ENCODE measurements around the gene CHRNB1.
A peak's percentile ranks its signal among the peaks of the same experiment; 100 is the strongest.

CHRNB1 gene

DNA sequence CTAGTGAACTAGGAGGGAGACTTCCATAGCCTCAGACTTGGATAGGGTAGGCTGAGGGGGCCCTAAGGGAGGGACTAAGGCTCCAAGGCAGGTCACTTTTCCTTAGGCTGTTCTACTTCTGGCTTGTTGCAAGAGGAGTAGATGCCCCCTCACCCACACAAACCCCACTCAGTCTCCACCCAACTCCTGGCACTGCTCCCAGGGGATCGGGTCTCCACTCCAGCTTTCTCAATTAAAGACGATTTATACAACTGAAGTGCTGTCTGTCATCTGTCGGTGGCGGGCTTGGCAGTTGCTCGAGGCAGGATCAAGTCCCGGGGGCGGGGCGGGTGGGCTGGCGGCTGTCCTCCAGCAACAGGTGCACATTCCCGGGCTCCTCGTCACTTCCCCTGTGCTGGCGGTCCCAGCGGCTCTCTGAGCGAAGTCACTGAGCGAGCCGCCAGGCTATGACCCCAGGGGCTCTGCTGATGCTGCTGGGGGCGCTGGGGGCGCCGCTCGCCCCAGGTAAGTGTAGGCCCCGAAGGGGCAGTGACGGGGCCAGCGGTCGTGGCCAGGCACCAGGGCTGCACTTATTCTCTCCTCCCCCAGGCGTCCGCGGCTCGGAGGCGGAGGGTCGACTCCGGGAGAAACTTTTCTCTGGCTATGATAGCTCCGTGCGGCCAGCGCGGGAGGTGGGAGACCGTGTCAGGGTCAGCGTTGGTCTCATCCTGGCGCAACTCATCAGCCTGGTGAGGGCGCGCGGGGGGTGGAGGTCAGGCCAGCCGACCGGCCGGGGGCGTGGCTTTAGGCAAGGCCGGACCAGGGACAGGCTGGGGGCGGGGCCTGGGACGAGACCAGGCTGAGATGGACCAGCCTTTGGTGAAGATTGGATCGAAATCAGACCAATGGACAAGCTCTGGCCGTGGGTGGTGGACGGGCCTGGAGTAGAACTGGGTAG, at the start of gene CHRNB1 (continued):
- TF ChIP-seq, protein P1, sequence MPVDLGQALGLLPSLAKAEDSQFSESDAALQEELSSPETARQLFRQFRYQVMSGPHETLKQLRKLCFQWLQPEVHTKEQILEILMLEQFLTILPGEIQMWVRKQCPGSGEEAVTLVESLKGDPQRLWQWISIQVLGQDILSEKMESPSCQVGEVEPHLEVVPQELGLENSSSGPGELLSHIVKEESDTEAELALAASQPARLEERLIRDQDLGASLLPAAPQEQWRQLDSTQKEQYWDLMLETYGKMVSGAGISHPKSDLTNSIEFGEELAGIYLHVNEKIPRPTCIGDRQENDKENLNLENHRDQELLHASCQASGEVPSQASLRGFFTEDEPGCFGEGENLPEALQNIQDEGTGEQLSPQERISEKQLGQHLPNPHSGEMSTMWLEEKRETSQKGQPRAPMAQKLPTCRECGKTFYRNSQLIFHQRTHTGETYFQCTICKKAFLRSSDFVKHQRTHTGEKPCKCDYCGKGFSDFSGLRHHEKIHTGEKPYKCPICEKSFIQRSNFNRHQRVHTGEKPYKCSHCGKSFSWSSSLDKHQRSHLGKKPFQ (tag by site-specific recombination; IDR thresholded peaks at IDR 0.05): no peak
- TF ChIP-seq, protein P2, sequence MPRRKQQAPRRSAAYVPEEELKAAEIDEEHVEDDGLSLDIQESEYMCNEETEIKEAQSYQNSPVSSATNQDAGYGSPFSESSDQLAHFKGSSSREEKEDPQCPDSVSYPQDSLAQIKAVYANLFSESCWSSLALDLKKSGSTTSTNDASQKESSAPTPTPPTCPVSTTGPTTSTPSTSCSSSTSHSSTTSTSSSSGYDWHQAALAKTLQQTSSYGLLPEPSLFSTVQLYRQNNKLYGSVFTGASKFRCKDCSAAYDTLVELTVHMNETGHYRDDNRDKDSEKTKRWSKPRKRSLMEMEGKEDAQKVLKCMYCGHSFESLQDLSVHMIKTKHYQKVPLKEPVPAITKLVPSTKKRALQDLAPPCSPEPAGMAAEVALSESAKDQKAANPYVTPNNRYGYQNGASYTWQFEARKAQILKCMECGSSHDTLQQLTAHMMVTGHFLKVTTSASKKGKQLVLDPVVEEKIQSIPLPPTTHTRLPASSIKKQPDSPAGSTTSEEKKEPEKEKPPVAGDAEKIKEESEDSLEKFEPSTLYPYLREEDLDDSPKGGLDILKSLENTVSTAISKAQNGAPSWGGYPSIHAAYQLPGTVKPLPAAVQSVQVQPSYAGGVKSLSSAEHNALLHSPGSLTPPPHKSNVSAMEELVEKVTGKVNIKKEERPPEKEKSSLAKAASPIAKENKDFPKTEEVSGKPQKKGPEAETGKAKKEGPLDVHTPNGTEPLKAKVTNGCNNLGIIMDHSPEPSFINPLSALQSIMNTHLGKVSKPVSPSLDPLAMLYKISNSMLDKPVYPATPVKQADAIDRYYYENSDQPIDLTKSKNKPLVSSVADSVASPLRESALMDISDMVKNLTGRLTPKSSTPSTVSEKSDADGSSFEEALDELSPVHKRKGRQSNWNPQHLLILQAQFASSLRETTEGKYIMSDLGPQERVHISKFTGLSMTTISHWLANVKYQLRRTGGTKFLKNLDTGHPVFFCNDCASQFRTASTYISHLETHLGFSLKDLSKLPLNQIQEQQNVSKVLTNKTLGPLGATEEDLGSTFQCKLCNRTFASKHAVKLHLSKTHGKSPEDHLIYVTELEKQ (tag by site-specific recombination; IDR thresholded peaks at IDR 0.05; ENCODE audit: borderline replicate concordance): no peak
- TF ChIP-seq ZNF266 (tag by site-specific recombination; IDR thresholded peaks at IDR 0.05; ENCODE audit: low read depth): no peak
- no peak for TF ChIP-seq ZNF433 (tag by site-specific recombination; IDR thresholded peaks at IDR 0.05; ENCODE audit: low read depth)
- TF ChIP-seq ZNF114 (tag by site-specific recombination; IDR thresholded peaks at IDR 0.05): no peak
- TF ChIP-seq OSR2 (tag by site-specific recombination; IDR thresholded peaks at IDR 0.05): no peak
- no peak for TF ChIP-seq ZFP41 (tag by site-specific recombination; IDR thresholded peaks at IDR 0.05; ENCODE audit: borderline replicate concordance)
- TF ChIP-seq, protein P3, sequence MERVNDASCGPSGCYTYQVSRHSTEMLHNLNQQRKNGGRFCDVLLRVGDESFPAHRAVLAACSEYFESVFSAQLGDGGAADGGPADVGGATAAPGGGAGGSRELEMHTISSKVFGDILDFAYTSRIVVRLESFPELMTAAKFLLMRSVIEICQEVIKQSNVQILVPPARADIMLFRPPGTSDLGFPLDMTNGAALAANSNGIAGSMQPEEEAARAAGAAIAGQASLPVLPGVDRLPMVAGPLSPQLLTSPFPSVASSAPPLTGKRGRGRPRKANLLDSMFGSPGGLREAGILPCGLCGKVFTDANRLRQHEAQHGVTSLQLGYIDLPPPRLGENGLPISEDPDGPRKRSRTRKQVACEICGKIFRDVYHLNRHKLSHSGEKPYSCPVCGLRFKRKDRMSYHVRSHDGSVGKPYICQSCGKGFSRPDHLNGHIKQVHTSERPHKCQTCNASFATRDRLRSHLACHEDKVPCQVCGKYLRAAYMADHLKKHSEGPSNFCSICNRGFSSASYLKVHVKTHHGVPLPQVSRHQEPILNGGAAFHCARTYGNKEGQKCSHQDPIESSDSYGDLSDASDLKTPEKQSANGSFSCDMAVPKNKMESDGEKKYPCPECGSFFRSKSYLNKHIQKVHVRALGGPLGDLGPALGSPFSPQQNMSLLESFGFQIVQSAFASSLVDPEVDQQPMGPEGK (tag by site-specific recombination; IDR thresholded peaks at IDR 0.05): peak; percentile 73
- TF ChIP-seq, protein P4, sequence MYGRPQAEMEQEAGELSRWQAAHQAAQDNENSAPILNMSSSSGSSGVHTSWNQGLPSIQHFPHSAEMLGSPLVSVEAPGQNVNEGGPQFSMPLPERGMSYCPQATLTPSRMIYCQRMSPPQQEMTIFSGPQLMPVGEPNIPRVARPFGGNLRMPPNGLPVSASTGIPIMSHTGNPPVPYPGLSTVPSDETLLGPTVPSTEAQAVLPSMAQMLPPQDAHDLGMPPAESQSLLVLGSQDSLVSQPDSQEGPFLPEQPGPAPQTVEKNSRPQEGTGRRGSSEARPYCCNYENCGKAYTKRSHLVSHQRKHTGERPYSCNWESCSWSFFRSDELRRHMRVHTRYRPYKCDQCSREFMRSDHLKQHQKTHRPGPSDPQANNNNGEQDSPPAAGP (tag by site-specific recombination; IDR thresholded peaks at IDR 0.05): no peak
- no peak for TF ChIP-seq ZNF555 (tag by site-specific recombination; conservative IDR thresholded peaks at IDR 0.05)
- no peak; the same call in 1 of the 2 replicates for TF ChIP-seq ZSCAN30 (tag by site-specific recombination; IDR thresholded peaks at IDR 0.05)
- TF ChIP-seq, protein P5, sequence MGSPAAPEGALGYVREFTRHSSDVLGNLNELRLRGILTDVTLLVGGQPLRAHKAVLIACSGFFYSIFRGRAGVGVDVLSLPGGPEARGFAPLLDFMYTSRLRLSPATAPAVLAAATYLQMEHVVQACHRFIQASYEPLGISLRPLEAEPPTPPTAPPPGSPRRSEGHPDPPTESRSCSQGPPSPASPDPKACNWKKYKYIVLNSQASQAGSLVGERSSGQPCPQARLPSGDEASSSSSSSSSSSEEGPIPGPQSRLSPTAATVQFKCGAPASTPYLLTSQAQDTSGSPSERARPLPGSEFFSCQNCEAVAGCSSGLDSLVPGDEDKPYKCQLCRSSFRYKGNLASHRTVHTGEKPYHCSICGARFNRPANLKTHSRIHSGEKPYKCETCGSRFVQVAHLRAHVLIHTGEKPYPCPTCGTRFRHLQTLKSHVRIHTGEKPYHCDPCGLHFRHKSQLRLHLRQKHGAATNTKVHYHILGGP (tag by site-specific recombination; IDR thresholded peaks at IDR 0.05): no peak
- no peak for TF ChIP-seq ZFP37 (tag by site-specific recombination; IDR thresholded peaks at IDR 0.05)
- no peak for TF ChIP-seq ZBTB8A (tag by site-specific recombination; IDR thresholded peaks at IDR 0.05)
- TF ChIP-seq ZNF529 (tag by site-specific recombination; IDR thresholded peaks at IDR 0.05; ENCODE audit: insufficient replicate concordance): no peak
- TF ChIP-seq PRDM1 (tag by site-specific recombination; IDR thresholded peaks at IDR 0.05): no peak
- TF ChIP-seq, protein P6, sequence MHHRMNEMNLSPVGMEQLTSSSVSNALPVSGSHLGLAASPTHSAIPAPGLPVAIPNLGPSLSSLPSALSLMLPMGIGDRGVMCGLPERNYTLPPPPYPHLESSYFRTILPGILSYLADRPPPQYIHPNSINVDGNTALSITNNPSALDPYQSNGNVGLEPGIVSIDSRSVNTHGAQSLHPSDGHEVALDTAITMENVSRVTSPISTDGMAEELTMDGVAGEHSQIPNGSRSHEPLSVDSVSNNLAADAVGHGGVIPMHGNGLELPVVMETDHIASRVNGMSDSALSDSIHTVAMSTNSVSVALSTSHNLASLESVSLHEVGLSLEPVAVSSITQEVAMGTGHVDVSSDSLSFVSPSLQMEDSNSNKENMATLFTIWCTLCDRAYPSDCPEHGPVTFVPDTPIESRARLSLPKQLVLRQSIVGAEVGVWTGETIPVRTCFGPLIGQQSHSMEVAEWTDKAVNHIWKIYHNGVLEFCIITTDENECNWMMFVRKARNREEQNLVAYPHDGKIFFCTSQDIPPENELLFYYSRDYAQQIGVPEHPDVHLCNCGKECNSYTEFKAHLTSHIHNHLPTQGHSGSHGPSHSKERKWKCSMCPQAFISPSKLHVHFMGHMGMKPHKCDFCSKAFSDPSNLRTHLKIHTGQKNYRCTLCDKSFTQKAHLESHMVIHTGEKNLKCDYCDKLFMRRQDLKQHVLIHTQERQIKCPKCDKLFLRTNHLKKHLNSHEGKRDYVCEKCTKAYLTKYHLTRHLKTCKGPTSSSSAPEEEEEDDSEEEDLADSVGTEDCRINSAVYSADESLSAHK (tag by site-specific recombination; IDR thresholded peaks at IDR 0.05): no peak
- no peak for TF ChIP-seq ZBTB1 (tag by site-specific recombination; IDR thresholded peaks at IDR 0.05)
- TF ChIP-seq ZNF416 (tag by site-specific recombination; IDR thresholded peaks at IDR 0.05): no peak
- TF ChIP-seq ZNF274 (IDR thresholded peaks at IDR 0.05; ENCODE audit: low read length): no peak
- no peak for TF ChIP-seq ZNF274 (tag by site-specific recombination; IDR thresholded peaks at IDR 0.05; ENCODE audit: borderline replicate concordance)
- TF ChIP-seq FEZF1 (tag by site-specific recombination; IDR thresholded peaks at IDR 0.05): no peak
- peak; percentile 54; the same call in 1 of the 2 replicates for TF ChIP-seq ZNF2 (tag by site-specific recombination; IDR thresholded peaks at IDR 0.05)
- TF ChIP-seq SCRT2 (tag by site-specific recombination; IDR thresholded peaks at IDR 0.05): peak; percentile 99
- no peak for TF ChIP-seq ZNF677 (tag by site-specific recombination; IDR thresholded peaks at IDR 0.05)
- TF ChIP-seq ZNF341 (tag by site-specific recombination; IDR thresholded peaks at IDR 0.05; ENCODE audit: low read depth): peak; percentile 92
- no peak for TF ChIP-seq HOXC10 (CRISPR knock-in tag; IDR thresholded peaks at IDR 0.05)
- TF ChIP-seq ZNF777 (tag by site-specific recombination; IDR thresholded peaks at IDR 0.05; ENCODE audit: borderline replicate concordance): no peak
